ENCODE measurements around the gene SCFD2. TPM values are rescaled to one million over a fixed set of nuclear protein-coding genes. Genes with fewer than 3 reads are reported as not detected.
"Not testable (repeated sequence)": the region's sequence is repeated elsewhere in the genome, so short reads cannot be mapped to it uniquely, and the experiment has no call there.

SCFD2 gene
- total RNA-seq: 15.8 TPM

- peak; percentile 99 for DNase-seq (ENCODE audit: low spot score)
These were observed at the start of gene SCFD2 for GRCh38 chr4:53365486-53366300. SCFD2 (minus strand) TSS chr4:53366061.

DNA sequence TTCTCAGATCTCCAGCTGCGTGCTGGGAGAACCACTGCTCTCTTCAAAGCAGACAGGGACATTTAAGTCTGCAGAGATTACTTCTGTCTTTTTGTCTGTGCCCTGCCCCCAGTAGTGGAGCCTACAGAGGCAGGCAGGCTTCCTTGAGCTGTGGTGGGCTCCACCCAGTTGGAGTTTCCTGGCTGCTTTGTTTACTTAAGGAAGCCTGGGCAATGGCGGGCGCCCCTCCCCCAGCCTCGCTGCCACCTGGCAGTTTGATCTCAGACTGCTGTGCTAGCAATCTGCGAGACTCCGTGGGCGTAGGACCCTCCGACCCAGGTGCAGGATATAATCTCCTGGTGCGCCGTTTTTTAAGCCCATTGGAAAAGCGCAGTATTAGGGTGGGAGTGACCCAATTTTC lies 43.6 kb upstream of the SCFD2 start:
- DNase-seq (ENCODE audit: low spot score): not testable (repeated sequence)

GRCh38 chr4:53380221-53380620 lies 14.4 kb upstream of the SCFD2 start:
- DNase-seq (ENCODE audit: low spot score): no peak

DNA sequence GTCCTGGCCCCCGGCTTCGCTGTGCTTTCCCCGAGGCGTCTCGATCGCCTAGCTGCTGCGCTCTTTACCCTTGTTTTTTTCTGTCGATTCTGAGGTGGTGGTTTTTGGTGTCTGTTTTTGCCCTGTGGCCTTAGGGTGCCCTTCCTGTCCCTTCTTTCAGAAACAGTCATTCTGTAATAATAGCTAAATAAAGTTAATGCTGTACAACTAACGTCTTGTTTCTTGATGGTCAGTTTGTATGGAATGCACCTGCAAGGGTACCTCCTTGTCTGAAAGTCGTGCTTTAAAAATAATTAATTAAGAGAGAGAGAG lies 12.3 kb upstream of the SCFD2 start:
- DNase-seq (ENCODE audit: low spot score): no peak

DNA sequence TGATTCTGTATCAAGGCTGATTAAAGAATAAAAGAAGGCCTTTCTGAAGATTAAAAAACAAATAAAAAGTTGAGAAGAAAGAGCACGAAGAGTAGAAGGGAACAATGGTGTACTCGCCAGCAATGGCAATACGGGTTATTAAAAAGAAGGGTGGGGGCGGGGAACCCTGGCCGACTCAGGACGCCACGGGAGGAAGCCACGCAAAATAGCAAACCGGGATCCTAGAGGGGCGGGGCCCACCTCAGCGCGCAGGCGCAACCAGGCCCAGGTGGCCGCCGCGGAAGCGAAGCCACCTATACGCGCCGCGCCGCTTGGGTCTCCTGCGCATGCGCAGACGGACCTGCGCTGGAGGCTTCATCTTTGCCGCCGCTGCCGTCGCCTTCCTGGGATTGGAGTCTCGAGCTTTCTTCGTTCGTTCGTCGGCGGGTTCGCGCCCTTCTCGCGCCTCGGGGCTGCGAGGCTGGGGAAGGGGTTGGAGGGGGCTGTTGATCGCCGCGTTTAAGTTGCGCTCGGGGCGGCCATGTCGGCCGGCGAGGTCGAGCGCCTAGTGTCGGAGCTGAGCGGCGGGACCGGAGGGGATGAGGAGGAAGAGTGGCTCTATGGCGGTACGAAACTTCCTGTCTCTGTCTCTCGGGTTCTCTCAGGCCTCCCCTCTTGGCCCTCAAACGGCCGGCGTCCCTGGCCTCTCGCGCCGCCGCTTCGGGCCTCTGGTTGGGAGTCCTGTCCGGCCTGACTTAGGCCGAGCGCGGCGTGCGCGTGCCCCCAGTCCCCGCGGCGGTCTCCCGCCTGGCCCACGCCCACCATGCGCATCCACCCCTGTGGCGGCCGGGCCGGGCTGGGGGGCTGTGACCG lies 11.7 kb upstream of the SCFD2 start, which contains the start of gene FIP1L1:
FIP1L1 (plus strand) TSS at position 323 of the 852 bp plus-strand sequence; CDS start at position 521, 198 bp downstream.
- DNase-seq (ENCODE audit: low spot score): peak; percentile 96

DNA sequence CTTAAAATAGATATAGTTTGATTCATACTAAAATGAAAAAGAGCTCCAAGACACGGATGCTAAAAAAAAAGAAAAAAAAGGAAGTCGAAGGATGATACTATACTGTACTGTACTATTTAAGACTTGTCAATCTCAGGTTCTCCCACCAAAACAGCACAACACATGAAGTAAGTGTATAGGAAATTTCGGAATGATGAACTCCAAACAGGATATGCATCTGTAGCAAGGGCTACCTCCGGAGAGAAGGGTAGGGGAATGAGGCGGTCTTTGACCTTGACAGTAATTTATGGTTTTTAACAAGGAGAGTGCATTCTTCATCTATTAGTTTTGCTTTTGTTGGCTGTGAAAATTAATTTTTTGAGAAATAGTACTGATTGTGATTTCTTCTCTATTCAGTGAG lies 11.0 kb upstream of the SCFD2 start:
- DNase-seq (ENCODE audit: low spot score): no peak

DNA sequence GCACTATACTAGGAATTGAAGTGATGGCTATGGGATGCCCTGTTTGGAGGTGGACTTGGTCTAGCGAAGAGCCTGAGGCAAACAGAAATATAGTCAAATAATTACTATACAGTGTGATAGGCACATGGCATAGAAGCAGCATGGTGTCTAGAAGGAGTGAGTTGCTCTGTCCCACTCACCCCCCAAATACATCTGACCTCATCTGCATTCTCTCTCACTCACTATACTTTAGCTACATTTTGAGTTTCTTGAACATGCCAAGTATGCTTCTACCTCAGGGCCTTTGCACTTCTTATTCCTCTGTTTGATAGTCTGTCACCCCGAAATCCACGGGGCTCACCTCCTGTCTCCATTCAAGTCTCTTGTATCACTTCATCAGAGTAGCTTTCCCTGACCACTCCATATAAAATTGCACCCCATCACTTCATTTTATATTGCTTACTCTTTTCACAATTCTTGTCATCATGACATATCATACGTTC lies 9.0 kb upstream of the SCFD2 start:
- no peak for DNase-seq (ENCODE audit: low spot score)

GRCh38 chr4:53371843-53372521 lies 6.1 kb upstream of the SCFD2 start:
- no peak for DNase-seq (ENCODE audit: low spot score)

GRCh38 chr4:53371049-53371448 lies 5.2 kb upstream of the SCFD2 start:
- no peak for DNase-seq (ENCODE audit: low spot score)

- no peak for DNase-seq (ENCODE audit: low spot score)
These were observed 1.9 kb upstream of the SCFD2 start for GRCh38 chr4:53367721-53368120.

DNA sequence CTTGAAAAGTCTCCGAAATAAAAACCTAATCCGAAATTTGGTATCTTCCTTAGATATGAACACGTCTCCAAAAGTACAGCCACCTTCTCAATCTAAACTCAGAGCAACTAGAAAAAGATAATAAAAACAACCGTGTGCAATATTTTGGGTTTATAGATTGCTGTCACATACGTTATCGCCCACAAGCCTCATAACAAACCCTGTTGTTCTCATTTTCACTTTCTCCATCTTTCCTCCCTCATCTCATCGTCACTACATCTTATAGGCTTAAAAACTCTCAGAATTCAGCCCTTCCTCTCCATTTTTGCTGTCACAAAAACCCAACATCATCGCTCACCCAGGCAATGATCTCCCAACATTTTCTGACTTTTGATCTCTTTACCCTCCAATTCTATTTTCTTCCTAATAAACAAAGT lies 448 bp upstream of the SCFD2 start:
- DNase-seq (ENCODE audit: low spot score): no peak

DNA sequence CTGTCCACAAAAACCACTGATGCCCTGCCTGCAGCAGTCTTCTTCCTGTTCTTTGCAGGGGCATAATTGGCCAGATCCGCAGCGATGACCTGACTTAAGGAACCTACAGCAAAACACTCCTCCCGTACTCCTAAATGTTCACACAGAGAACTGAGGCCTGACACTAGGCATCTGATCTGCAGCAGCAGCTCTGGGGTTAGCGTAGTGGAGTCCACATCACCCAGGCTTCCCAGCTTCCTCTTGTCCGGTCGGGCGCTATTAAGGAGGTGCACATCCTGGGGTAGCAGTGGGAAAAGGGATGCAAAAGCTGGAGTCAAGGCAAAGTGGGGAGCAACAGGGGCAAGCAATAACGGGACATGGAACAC lies 758 bp downstream of the SCFD2 start:
- DNase-seq (ENCODE audit: low spot score): no peak

GRCh38 chr4:53364624-53365023 lies 1.2 kb downstream of the SCFD2 start:
- DNase-seq (ENCODE audit: low spot score): no peak

- DNase-seq (ENCODE audit: low spot score): no peak
These were observed 3.8 kb downstream of the SCFD2 start for GRCh38 chr4:53362093-53362492.

- DNase-seq (ENCODE audit: low spot score): no peak
These were observed 4.4 kb downstream of the SCFD2 start for GRCh38 chr4:53361451-53361850.

GRCh38 chr4:53355930-53356521 lies 9.8 kb downstream of the SCFD2 start:
- no peak for DNase-seq (ENCODE audit: low spot score)

DNA sequence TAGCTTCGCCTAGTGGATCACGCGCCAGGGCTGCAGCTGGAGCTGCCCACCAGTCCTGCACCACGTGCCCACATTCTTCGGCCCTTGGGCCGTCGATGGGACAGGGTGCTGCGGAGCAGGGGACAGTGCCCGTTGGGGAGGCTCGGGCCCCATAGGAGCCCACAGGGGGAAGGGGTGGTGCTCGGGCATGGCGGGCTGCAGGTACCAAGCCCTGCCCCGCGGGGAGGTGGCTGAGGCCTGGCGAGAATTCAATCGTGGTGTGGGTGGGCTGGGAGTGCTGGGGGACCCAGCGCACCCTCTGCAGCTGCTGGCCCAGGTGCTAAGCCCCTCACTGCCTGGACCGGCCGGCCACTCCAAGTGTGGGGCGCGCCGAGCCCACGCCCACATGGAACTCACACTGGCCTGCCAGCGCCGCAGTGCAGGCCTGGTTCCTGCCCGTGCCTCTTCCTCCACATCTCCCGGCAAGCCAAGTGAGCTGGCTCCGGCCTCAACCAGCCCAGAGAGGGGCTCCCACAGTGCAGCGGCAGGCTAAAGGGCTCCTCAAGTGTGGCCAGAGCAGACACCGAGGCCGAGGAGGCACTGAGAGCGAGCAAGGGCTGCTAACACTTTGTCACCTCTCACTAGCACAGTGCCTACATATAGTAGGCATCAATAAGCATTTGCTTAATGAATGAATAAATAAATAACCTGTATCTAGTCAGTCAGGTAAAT lies 11.7 kb downstream of the SCFD2 start:
- no peak for DNase-seq (ENCODE audit: low spot score)

- no peak for DNase-seq (ENCODE audit: low spot score)
These were observed 16.8 kb downstream of the SCFD2 start for GRCh38 chr4:53349091-53349491.

DNA sequence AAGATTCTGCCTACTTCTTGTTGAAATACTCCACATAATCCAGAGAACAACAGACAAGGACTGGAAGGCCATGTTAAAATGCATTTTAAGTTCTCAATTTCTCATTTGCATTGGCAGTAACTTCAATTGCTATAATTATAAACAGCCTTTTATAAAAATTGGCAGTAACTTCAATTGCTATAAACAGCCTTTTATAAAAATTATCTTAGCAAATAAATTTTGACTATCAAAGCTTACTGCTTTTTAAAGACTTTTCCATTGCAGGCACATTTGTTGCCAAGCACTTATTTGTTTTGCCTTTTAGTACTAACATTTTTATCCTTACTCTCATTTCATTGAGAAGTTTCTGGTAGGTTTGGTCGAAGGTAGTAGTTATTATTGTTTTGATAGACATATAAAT lies 17.8 kb downstream of the SCFD2 start:
- no peak for DNase-seq (ENCODE audit: low spot score)

DNA sequence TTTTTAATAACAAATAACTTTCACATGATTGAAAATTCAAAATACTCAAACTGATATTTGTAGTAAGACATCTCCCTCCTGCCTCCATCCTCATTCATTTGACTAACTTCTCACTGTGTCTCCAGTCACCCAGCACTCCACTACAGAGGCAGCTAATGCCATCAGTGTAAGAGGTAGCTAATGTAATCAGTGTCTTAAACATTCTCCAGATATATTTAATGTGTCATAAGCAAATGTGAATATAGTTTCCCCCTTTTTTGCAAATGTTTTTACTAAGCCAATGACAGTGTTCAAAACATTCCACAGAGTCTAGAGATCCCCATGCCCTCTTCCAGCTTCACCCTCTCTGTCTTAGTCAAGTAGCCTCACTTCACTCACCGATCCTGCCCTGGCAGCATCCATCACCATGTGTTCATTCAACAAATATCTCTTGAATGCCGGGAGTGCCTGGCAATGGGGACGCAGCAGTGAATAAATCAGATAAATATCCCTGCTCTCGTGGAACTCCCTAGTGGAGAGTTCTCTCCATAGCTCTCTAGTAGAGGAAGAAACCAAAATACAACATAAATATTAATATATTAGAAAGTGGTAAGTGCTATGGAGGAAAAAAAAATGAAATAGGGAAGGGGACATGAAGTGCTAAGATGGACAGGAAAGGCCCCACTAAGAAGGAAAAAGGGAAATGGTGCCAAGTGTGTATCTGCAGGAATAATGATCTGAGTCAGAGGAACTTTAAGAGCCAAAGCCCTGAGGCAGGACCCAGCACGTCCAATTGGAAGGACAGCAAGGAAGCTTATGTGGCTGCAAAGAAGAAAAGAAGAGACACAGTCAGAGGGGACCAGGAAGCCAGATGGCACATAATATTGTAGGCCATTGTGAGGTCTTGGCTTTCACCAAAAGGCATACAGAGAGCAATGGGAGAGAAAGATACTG lies 18.7 kb downstream of the SCFD2 start:
- DNase-seq (ENCODE audit: low spot score): no peak
